GM10248 (cell line): ENCODE data around the gene GCNA.
"Not testable (repeated sequence)": the region's sequence is repeated elsewhere in the genome, so short reads cannot be mapped to it uniquely, and the experiment has no call there.

Source experiments
- CTCF ChIA-PET: fragments of 300-600 bp; sonication (Branson Sonifier 250); formaldehyde crosslinking; extraction: SDS; loops from one replicate; lab custom pipeline; 2021; ENCODE audit warnings: antibody characterized with exemption; lab: Yijun Ruan, JAX
- POLR2A ChIA-PET: fragments of 350-650 bp; sonication (Branson Sonifier 250); formaldehyde crosslinking; extraction: SDS; loops from one replicate; lab custom pipeline; 2020; ENCODE audit warnings: antibody characterized with exemption; lab: Yijun Ruan, JAX
- DNase-seq: peaks from one replicate; pipeline ENCODE4 v3.0.0; 2012; ENCODE audit errors: extremely low spot score
- TF ChIP-seq, protein P1 (sequence below): IDR thresholded peaks from 2 replicates; pipeline ENCODE4 v1.5.1; 2012; ENCODE audit warnings: mild to moderate bottlenecking, low read depth; ENCODE audit errors: extremely low read depth, missing control alignments, control extremely low read depth

The GCNA gene

DNA sequence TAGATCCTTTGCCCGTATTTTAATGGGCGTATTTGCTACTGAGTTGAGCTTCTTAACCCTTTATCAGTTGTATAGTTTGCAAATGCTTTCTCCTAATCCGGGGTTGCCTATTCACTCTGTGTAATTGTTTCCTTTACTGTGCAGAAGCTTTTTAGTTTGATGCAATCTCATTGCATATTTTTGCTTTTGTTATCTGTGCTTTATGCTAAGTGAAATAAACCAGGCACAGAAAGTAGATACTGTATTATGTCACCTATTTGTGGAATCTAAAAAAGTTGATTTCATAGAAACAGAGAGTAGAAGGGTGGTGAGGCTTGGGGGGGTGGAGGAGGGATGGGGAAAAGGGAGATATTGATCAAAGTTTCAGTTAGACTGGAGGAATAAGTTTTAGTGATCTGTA lies 27.7 kb upstream of the GCNA start:
- ChIA-PET CTCF (no interaction called here), POLR2A (interaction anchor here (0.5 to 0.8 kb wide), 2 partner anchors 14 to 232 kb away, joined by 5 read pairs; no protein-coding TSS in a partner anchor)
- DNase-seq, result no peak

DNA sequence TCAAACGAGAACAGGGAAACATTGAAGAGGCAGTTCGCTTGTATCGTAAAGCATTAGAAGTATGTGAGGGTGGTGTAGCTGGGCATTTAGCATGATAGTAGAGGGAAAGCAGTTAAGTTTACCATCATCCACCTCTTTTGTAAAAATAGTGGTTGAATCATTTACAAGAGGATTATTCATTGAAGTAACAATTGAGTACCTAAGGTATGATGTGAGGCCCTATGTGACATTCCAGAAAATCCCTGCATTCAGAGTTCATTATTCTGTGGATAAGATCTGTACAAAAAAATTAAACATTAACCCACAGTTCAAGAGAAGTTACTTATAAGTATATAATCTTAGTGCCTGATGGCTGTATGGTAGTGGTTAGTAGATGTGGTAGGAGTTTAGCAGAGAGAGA lies 22.2 kb upstream of the GCNA start:
- CTCF ChIA-PET, result no interaction called here
- DNase-seq, result no peak
- POLR2A ChIA-PET, result no interaction called here
- TF ChIP-seq, protein P1, sequence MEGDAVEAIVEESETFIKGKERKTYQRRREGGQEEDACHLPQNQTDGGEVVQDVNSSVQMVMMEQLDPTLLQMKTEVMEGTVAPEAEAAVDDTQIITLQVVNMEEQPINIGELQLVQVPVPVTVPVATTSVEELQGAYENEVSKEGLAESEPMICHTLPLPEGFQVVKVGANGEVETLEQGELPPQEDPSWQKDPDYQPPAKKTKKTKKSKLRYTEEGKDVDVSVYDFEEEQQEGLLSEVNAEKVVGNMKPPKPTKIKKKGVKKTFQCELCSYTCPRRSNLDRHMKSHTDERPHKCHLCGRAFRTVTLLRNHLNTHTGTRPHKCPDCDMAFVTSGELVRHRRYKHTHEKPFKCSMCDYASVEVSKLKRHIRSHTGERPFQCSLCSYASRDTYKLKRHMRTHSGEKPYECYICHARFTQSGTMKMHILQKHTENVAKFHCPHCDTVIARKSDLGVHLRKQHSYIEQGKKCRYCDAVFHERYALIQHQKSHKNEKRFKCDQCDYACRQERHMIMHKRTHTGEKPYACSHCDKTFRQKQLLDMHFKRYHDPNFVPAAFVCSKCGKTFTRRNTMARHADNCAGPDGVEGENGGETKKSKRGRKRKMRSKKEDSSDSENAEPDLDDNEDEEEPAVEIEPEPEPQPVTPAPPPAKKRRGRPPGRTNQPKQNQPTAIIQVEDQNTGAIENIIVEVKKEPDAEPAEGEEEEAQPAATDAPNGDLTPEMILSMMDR, result no peak

More for the DNA sequence above, 27.7 kb upstream of the GCNA start:
- TF ChIP-seq, protein P1, result no peak

DNA sequence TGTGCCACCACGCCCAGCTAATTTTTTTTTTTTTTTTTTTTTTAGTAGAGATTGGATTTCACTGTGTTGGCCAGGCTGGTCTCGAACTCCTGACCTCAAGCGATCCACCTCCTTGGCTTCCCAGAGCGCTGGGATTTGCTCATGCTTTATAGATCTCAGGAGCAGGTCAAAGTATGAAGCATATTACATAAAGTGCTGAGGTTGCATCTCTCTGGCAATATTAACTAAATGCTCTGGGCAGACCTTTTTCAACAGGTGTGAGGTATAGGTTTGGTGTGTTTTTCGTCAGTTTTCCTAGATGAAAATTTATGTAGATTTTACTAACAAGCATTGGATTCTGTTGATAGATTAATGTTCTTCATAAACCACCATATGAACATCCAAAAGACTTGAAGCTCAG lies 19.3 kb upstream of the GCNA start:
- no peak for DNase-seq
- ChIA-PET POLR2A (interaction anchor here (0.6 kb wide), 1 partner anchor 16 kb away, joined by 8 read pairs; no protein-coding TSS in a partner anchor), CTCF (no interaction called here)
- TF ChIP-seq, protein P1, result no peak

DNA sequence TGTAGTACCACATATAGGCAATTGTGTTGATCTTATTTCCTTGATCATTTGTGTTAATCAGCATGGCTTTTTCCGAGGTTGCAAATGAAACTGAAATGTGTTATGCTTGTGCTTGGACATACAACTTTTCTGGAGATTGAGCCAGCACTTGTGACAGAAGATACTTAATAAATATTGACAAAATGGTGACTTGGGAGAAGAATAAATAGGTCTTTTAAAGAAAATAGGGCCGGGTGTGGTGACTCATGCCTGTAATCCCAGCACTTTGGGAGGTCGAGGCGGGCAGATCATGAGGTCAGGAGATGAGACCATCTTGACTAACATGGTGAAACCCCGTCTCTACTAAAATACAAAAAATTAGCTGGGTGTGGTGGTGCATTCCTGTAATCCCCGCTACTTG lies 18.5 kb upstream of the GCNA start:
- POLR2A ChIA-PET, CTCF ChIA-PET, DNase-seq: not testable (repeated sequence)

DNA sequence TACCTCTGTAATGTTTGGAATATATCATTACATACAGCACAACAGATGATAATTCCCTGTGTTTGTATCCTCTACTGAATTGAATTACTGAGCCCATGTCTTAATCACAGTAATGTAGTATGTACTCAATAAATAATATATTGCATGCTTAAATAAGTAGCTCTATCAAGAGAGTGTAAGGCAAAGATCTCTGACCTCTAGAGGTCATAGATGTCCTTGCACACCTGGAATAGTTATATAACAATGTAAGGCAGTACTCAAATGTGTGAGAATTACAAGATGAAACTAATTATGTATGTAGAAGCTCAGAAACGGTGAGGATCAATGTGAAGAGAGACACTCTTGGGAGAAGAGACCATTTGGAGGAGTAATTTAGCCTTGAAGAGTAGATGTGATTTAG lies 14.3 kb upstream of the GCNA start:
- ChIA-PET CTCF (interaction anchor here (0.8 to 0.9 kb wide), 2 partner anchors 10 to 59 kb away, joined by 3 read pairs; no protein-coding TSS in a partner anchor), POLR2A (interaction anchor here (0.8 kb wide), 1 partner anchor 24 kb away, joined by 4 read pairs; no protein-coding TSS in a partner anchor)
- TF ChIP-seq, protein P1, result no peak
- no peak for DNase-seq

DNA sequence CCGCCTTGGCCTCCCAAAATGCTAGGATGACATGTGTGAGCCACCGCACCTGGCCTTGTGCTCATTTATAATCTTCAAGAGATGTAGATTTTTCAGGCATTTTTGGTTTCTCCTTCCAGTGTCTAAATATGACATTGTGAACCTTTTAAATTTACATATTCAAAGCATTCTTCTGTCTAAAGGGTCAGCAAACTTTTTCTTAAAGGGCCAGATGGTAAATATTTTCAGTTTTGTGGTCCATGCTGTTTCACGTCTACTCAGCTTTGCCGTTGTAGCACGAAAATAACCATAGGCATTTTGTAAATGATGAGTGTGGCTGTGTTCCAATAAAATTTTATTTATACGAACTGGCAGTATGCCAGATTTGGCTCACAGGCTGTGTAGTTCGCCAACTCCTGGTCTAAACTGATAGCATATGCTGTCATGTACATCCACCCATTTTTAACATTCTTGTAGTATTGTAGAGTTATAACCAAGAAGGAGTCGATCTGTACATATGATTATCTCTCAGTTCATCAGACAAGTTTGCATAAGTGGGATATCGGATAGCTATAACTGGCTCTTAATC lies 12.7 kb upstream of the GCNA start:
- TF ChIP-seq, protein P1, result no peak
- no peak for DNase-seq
- CTCF ChIA-PET, result interaction anchor here (1.1 kb wide), 1 partner anchor 86 kb away, joined by 3 read pairs; no protein-coding TSS in a partner anchor
- POLR2A ChIA-PET, result no interaction called here

DNA sequence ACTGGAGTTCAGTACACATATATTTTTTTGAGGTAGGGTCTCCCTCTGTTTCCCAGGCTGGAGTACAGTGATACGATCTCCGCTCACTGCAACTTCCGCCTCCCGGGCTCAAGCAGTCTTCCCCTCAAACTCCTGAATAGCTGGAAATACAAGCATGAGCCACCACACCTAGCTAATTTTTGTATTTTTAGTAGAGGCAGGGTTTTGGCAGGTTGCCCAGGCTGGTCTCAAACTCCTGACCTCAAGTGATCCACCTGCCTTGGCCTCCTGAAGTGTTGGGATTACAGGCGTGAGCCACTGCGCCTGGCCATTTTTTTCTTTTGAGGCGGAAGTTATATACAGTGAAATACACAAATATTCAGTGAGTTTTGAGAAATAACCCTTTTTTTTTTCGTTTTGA lies 6.8 kb upstream of the GCNA start:
- CTCF ChIA-PET, POLR2A ChIA-PET, DNase-seq: not testable (repeated sequence)
